B cell (primary cell): ENCODE data around the gene RAD9B.

ENCODE experiments used
- EZH2 ChIP-seq: IDR thresholded peaks from 2 replicates; pipeline ENCODE4 v1.6.1; 2012; ENCODE audit warnings: borderline replicate concordance, low read depth, mild to moderate bottlenecking, moderate library complexity, low read length; ENCODE audit not compliant: insufficient read depth, poor library complexity, severe bottlenecking
- TF ChIP-seq, protein P1 (sequence below): fragments of 200-600 bp; IDR thresholded peaks from one replicate; pipeline ENCODE4 v1.8.0; 2022; ENCODE audit warnings: antibody characterized with exemption, mild to moderate bottlenecking

DNA sequence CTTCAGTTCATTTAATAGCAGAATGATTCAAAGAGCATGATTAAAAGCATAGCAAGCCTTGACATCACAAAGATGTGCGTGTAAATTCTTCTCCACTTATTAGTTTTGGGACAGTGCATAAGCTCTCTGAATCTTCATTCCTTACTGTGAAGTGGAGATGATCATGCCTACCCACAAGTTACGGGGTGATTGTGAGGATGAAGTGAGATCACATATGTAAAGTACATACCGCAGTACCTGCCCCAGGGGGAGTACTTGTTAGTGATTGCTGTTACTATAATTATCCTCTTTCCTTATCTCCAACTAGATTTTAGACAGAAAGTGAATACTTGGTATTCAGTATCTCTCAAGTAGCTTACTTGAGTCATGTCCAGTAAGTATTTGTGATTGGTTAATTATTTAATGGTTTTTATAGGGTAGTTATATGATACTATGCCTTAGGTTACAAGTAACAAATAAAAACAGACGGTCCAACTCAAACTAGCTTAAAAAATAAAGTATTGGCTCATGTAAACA, 6.0 kb downstream of the RAD9B start:
- TF ChIP-seq, protein P1, sequence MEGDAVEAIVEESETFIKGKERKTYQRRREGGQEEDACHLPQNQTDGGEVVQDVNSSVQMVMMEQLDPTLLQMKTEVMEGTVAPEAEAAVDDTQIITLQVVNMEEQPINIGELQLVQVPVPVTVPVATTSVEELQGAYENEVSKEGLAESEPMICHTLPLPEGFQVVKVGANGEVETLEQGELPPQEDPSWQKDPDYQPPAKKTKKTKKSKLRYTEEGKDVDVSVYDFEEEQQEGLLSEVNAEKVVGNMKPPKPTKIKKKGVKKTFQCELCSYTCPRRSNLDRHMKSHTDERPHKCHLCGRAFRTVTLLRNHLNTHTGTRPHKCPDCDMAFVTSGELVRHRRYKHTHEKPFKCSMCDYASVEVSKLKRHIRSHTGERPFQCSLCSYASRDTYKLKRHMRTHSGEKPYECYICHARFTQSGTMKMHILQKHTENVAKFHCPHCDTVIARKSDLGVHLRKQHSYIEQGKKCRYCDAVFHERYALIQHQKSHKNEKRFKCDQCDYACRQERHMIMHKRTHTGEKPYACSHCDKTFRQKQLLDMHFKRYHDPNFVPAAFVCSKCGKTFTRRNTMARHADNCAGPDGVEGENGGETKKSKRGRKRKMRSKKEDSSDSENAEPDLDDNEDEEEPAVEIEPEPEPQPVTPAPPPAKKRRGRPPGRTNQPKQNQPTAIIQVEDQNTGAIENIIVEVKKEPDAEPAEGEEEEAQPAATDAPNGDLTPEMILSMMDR = no peak
- no peak for TF ChIP-seq EZH2
